Liver (tissue), 9 donors: ENCODE results near the gene NTF3. TPM values are rescaled to one million over a fixed set of nuclear protein-coding genes. Genes with fewer than 3 reads are reported as not detected.

Experiments used
- DNase-seq: peaks from one replicate; pipeline ENCODE4 v3.0.0-alpha.2; 2017; ENCODE audit warnings: low spot score
- H3K27ac ChIP-seq, 2 donors: one replicate each; pipeline ENCODE4 v1.7.0; 2013; ENCODE audit warnings: inconsistent platforms in 2 of 2, low read length in 2 of 2, control low read depth in 1 of 2, low read depth in 1 of 2, mild to moderate bottlenecking in 1 of 2
- H3K27me3 ChIP-seq, 4 donors: one replicate each; pipeline versions ENCODE4 v1.6.1 to v1.7.0; 2013; ENCODE audit warnings: low read length in 3 of 4, inconsistent platforms in 1 of 4, mild to moderate bottlenecking in 1 of 4, moderate library complexity in 1 of 4; ENCODE audit not compliant: control insufficient read depth in 4 of 4, insufficient read depth in 4 of 4
- H3K36me3 ChIP-seq, 4 donors: one replicate each; pipeline versions ENCODE4 v1.6.1 to v1.7.0; 2013; ENCODE audit warnings: low read length in 3 of 4, mild to moderate bottlenecking in 3 of 4, low read depth in 1 of 4, moderate library complexity in 1 of 4; ENCODE audit not compliant: control insufficient read depth in 4 of 4, insufficient read depth in 3 of 4
- H3K4me1 ChIP-seq, 4 donors: one replicate each; pipeline versions ENCODE4 v1.6.1 to v1.7.0; 2013; ENCODE audit warnings: low read length in 3 of 4, mild to moderate bottlenecking in 3 of 4, moderate library complexity in 1 of 4; ENCODE audit not compliant: control insufficient read depth in 4 of 4, insufficient read depth in 4 of 4
- H3K4me3 ChIP-seq, 3 donors: one replicate each; pipeline versions ENCODE4 v1.6.1 to v1.7.0; 2013; ENCODE audit warnings: low read length in 3 of 3, control low read depth in 1 of 3, low read depth in 1 of 3, mild to moderate bottlenecking in 1 of 3
- H3K9ac ChIP-seq, 2 donors: one replicate each; pipeline ENCODE4 v1.7.0; 2013; ENCODE audit warnings: low read length in 2 of 2, mild to moderate bottlenecking in 2 of 2, moderate library complexity in 2 of 2, control low read depth in 1 of 2, low read depth in 1 of 2
- H3K9me3 ChIP-seq, 4 donors: one replicate each; pipeline versions ENCODE4 v1.6.1 to v1.7.0; 2013; ENCODE audit warnings: low read length in 3 of 4; ENCODE audit not compliant: control insufficient read depth in 4 of 4
- EGR1 ChIP-seq, 2 donors: IDR thresholded peaks; 2 replicates each; pipeline ENCODE4 v1.6.1; 2016 to 2018; ENCODE audit warnings: antibody characterized with exemption in 2 of 2, low read depth in 2 of 2
- FOXA1 ChIP-seq: IDR thresholded peaks from 2 replicates; pipeline ENCODE4 v1.6.1; 2016; ENCODE audit warnings: antibody characterized with exemption
- FOXA2 ChIP-seq: IDR thresholded peaks from 2 replicates; pipeline ENCODE4 v1.6.1; 2016; ENCODE audit warnings: antibody characterized with exemption
- GABPA ChIP-seq, 2 donors: IDR thresholded peaks in 1 of 2; conservative IDR thresholded peaks in 1 of 2; 2 replicates each; pipeline ENCODE4 v1.6.1; 2016; ENCODE audit warnings: antibody characterized with exemption in 2 of 2, mild to moderate bottlenecking in 1 of 2, moderate library complexity in 1 of 2
- HNF4A ChIP-seq, 2 donors: conservative IDR thresholded peaks; 2 replicates each; pipeline ENCODE4 v1.6.1; 2016; ENCODE audit warnings: antibody characterized with exemption in 2 of 2, mild to moderate bottlenecking in 2 of 2
- HNF4G ChIP-seq: IDR thresholded peaks from 2 replicates; pipeline ENCODE4 v1.6.1; 2016; ENCODE audit warnings: antibody characterized with exemption
- NR2F2 ChIP-seq: IDR thresholded peaks from 2 replicates; pipeline ENCODE4 v1.6.1; 2016; ENCODE audit warnings: antibody characterized with exemption
- RAD21 ChIP-seq, 2 donors: IDR thresholded peaks; 2 replicates each; pipeline ENCODE4 v1.6.1; 2016; ENCODE audit warnings: antibody characterized with exemption in 2 of 2, mild to moderate bottlenecking in 2 of 2
- RXRA ChIP-seq, 2 donors: IDR thresholded peaks; 2 replicates each; pipeline ENCODE4 v1.6.1; 2017 to 2018; ENCODE audit warnings: antibody characterized with exemption in 2 of 2, mild to moderate bottlenecking in 1 of 2
- TAF1 ChIP-seq: conservative IDR thresholded peaks from 2 replicates; pipeline ENCODE4 v1.6.1; 2016; ENCODE audit warnings: antibody characterized with exemption, mild to moderate bottlenecking
- YY1 ChIP-seq: IDR thresholded peaks from 2 replicates; pipeline ENCODE4 v1.6.1; 2016; ENCODE audit warnings: antibody characterized with exemption, mild to moderate bottlenecking
- WGBS: extraction: QIAGEN DNeasy Blood & Tissue Kit; methylation state at CpG from one replicate; pipeline ENCODE4 v1.1.7; 2013; 5-methylcytosine and 5-hydroxymethylcytosine counted together
- polyA plus RNA-seq, 2 donors: library from polyadenylated mRNA; stranded (reverse) in 1 of 2; unstranded in 1 of 2; fragments of 200-250 nt in 1 of 2; fragments of >200 nt in 1 of 2; fragmentation: Nextera tagmentation in 1 of 2; extraction: Ambion mirVana in 1 of 2; gene quantifications; one replicate each; pipeline versions ENCODE4 v1.2.1 to v1.2.3, GENCODE V29; 2013 to 2015
- total RNA-seq, 2 donors: library from RNA; depleted of rRNA; stranded (reverse); fragments of >200 nt; gene quantifications; one replicate each; pipeline ENCODE4 v1.2.3, GENCODE V29; 2014
- TF ChIP-seq, protein P1 (sequence below): fragments of 150-350 bp; IDR thresholded peaks from 2 replicates; pipeline ENCODE4 v1.5.1; 2017; ENCODE audit warnings: improper control_type of control experiment, low read depth, low read length; ENCODE audit not compliant: missing input control
- TF ChIP-seq, protein P2 (sequence below): IDR thresholded peaks from 2 replicates; pipeline ENCODE4 v1.6.1; 2016; ENCODE audit warnings: antibody characterized with exemption
- TF ChIP-seq, protein P3 (sequence below): IDR thresholded peaks from 2 replicates; pipeline ENCODE4 v1.6.1; 2016; ENCODE audit warnings: antibody characterized with exemption
- TF ChIP-seq, protein P4 (sequence below): IDR thresholded peaks from 2 replicates; pipeline ENCODE4 v1.6.1; 2016; ENCODE audit warnings: antibody characterized with exemption, mild to moderate bottlenecking
- TF ChIP-seq, protein P5 (sequence below): IDR thresholded peaks from 2 replicates; pipeline ENCODE4 v1.6.1; 2016; ENCODE audit warnings: antibody characterized with exemption
- donor health status: healthy.
- donor health status: healthy.
- donor health status: healthy.
- donor health status: healthy.
- donor health status: healthy.

NTF3 gene
- total and polyA plus RNA-seq, 4 donors: 0.89 to 2.8 (median 1.5) TPM

DNA sequence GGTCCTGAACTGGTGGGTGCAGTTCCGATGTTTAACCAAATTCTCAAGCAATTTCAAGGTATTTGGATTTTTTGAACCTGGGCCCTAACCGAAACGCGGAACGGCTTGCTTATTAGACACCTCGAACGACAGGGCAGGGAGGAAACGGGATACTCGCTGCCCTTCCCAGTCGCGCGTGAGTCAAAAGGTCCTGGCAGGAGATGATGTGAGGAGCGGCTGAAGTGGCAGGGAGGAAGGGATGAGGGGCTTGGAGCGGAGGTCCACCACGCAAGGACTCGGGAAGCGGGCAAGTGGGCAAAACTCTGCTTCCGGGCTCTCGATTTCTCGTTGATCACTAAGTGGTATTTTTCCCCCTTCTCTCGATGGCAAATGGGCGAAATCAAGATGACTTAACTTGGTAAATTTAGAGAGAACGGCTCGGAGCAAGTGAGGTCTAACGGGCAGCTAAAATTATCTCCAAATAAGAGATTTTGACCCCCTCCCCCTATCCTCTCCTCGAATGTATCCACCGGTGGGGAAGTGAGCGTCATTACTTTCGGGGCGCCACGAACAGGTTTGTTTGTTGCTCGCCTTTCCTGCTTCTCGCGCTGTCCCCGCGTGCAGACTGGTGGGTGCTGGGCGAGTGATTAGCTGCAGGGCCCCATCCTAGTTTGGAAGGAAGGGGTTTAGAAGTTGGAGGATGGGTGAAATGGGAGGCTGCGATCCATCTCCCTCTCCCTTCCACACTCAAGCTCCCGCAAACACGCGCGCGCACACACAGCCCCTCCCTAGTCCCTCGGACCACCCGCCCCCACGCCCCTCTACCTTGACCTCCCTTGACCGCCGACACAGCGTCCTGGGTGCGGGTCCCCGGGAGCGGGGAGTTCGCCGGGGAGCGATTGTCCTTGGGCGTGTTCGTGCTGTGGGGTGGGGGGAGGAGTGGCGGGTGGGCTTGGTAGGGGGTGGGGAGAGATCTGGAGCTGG, 986 bp upstream of the NTF3 start:
- peaks cover 0 to 6% (median 1%) of the 10 kb centered on the region in 4 donors for H3K27me3 ChIP-seq
- WGBS: 13% methylated on average over 58 of the region's 58 CpGs

DNA sequence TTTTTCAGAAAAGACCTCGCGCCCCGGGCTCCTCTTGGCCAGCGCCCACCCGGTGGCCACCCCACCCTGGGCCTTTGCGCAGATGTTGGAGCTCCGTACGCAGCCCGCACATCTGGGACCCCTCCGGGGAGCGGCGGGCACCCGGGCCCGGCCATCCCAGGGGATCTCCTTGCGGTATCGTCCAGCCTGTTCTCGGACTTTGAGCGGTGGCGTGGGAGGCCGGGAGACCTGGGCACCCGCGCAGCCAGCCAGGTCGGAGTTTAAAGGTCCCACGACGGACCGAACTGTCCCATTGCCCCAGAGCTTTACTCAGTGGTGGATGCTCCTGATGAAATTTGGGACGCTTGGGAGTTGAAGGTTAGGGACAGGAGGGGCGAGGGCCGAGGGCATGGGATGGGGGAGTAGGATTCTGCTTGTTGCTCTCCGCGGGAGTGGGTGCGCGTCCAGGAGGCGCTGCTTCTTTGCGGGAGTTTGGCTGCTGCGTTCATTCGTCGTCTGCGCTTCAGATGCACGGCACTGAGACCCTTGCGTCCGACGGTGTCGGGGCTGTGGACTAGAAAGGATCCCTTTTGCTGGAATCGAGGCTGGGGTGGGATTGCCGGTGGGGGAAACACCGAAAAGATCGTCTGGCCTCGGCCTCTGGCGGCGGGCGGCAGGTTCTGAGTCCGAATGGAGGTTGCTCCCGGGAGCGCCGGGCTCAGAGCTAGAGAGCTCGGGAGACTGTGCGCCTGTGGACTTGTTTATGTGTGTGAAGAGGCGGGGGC, 1.4 kb downstream of the NTF3 start:
- DNase-seq: no peak
- WGBS: 2% methylated on average over 59 of the region's 59 CpGs
- peak overlapping the region in 1 of 2 donors; percentile 49 for H3K9ac ChIP-seq
- H3K27ac ChIP-seq: peak overlapping the region; percentile 82 to 83
- H3K9me3 ChIP-seq: no peaks in the 10 kb centered on the region
- H3K27me3 ChIP-seq: peaks cover 0 to 6% (median 1%) of the 10 kb centered on the region in 4 donors
- H3K36me3 ChIP-seq: no peaks in the 10 kb centered on the region
- peak overlapping the region; percentile 44 to 68 (median 64) for H3K4me3 ChIP-seq
- peaks cover 3 to 39% (median 16%) of the 10 kb centered on the region in 4 donors for H3K4me1 ChIP-seq
- TF ChIP-seq, protein P1, sequence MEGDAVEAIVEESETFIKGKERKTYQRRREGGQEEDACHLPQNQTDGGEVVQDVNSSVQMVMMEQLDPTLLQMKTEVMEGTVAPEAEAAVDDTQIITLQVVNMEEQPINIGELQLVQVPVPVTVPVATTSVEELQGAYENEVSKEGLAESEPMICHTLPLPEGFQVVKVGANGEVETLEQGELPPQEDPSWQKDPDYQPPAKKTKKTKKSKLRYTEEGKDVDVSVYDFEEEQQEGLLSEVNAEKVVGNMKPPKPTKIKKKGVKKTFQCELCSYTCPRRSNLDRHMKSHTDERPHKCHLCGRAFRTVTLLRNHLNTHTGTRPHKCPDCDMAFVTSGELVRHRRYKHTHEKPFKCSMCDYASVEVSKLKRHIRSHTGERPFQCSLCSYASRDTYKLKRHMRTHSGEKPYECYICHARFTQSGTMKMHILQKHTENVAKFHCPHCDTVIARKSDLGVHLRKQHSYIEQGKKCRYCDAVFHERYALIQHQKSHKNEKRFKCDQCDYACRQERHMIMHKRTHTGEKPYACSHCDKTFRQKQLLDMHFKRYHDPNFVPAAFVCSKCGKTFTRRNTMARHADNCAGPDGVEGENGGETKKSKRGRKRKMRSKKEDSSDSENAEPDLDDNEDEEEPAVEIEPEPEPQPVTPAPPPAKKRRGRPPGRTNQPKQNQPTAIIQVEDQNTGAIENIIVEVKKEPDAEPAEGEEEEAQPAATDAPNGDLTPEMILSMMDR: no peak
- TF ChIP-seq NR2F2: no peak
- no peak for TF ChIP-seq FOXA2
- TF ChIP-seq FOXA1: no peak
- TF ChIP-seq, protein P2, sequence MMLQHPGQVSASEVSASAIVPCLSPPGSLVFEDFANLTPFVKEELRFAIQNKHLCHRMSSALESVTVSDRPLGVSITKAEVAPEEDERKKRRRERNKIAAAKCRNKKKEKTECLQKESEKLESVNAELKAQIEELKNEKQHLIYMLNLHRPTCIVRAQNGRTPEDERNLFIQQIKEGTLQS: no peak
- TF ChIP-seq EGR1 (IDR thresholded peaks at IDR 0.05; ENCODE audit: low read depth in 2 of 2): peak; percentile 50 to 91
- TF ChIP-seq RXRA (IDR thresholded peaks at IDR 0.05): peak; percentile 34 to 72
- no peak for TF ChIP-seq RAD21 (IDR thresholded peaks at IDR 0.05)
- peak; percentile 79 to 91 for TF ChIP-seq HNF4A (conservative IDR thresholded peaks at IDR 0.05)
- peak; percentile 42 for TF ChIP-seq HNF4G
- TF ChIP-seq TAF1: no peak

More for the DNA sequence above, 986 bp upstream of the NTF3 start:
- DNase-seq: no peak
- no peaks in the 10 kb centered on the region for H3K9me3 ChIP-seq
- H3K27ac ChIP-seq: no peak overlapping the region
- H3K4me1 ChIP-seq: peaks cover 3 to 39% (median 16%) of the 10 kb centered on the region in 4 donors
- peak overlapping the region in 1 of 3 donors; percentile 68 for H3K4me3 ChIP-seq
- H3K36me3 ChIP-seq: no peaks in the 10 kb centered on the region
- no peak for TF ChIP-seq YY1
- TF ChIP-seq HNF4G: no peak
- TF ChIP-seq, protein P3, sequence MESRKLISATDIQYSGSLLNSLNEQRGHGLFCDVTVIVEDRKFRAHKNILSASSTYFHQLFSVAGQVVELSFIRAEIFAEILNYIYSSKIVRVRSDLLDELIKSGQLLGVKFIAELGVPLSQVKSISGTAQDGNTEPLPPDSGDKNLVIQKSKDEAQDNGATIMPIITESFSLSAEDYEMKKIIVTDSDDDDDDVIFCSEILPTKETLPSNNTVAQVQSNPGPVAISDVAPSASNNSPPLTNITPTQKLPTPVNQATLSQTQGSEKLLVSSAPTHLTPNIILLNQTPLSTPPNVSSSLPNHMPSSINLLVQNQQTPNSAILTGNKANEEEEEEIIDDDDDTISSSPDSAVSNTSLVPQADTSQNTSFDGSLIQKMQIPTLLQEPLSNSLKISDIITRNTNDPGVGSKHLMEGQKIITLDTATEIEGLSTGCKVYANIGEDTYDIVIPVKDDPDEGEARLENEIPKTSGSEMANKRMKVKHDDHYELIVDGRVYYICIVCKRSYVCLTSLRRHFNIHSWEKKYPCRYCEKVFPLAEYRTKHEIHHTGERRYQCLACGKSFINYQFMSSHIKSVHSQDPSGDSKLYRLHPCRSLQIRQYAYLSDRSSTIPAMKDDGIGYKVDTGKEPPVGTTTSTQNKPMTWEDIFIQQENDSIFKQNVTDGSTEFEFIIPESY: no peak
- no peak for TF ChIP-seq TAF1
- no peak for TF ChIP-seq FOXA1
- TF ChIP-seq EGR1 (IDR thresholded peaks at IDR 0.05; ENCODE audit: low read depth in 2 of 2): no peak
- TF ChIP-seq NR2F2: no peak
- TF ChIP-seq RXRA (IDR thresholded peaks at IDR 0.05): no peak
- TF ChIP-seq, protein P2: no peak
- TF ChIP-seq GABPA (IDR thresholded peaks at IDR 0.05 in 1 of 2, conservative IDR thresholded peaks at IDR 0.05 in 1 of 2): no peak
- no peak for TF ChIP-seq FOXA2
- TF ChIP-seq RAD21 (IDR thresholded peaks at IDR 0.05): no peak
- TF ChIP-seq, protein P4, sequence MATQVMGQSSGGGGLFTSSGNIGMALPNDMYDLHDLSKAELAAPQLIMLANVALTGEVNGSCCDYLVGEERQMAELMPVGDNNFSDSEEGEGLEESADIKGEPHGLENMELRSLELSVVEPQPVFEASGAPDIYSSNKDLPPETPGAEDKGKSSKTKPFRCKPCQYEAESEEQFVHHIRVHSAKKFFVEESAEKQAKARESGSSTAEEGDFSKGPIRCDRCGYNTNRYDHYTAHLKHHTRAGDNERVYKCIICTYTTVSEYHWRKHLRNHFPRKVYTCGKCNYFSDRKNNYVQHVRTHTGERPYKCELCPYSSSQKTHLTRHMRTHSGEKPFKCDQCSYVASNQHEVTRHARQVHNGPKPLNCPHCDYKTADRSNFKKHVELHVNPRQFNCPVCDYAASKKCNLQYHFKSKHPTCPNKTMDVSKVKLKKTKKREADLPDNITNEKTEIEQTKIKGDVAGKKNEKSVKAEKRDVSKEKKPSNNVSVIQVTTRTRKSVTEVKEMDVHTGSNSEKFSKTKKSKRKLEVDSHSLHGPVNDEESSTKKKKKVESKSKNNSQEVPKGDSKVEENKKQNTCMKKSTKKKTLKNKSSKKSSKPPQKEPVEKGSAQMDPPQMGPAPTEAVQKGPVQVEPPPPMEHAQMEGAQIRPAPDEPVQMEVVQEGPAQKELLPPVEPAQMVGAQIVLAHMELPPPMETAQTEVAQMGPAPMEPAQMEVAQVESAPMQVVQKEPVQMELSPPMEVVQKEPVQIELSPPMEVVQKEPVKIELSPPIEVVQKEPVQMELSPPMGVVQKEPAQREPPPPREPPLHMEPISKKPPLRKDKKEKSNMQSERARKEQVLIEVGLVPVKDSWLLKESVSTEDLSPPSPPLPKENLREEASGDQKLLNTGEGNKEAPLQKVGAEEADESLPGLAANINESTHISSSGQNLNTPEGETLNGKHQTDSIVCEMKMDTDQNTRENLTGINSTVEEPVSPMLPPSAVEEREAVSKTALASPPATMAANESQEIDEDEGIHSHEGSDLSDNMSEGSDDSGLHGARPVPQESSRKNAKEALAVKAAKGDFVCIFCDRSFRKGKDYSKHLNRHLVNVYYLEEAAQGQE: no peak
- TF ChIP-seq, protein P5, sequence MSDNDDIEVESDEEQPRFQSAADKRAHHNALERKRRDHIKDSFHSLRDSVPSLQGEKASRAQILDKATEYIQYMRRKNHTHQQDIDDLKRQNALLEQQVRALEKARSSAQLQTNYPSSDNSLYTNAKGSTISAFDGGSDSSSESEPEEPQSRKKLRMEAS: no peak
- H3K9ac ChIP-seq: no peak overlapping the region
